Endothelial cell of umbilical vein (primary cell): Measurements from ENCODE around the gene EZH1. TPM values are rescaled to one million over a fixed set of nuclear protein-coding genes. Genes with fewer than 3 reads are reported as not detected.

ENCODE experiments used
- BruUV-seq: library from RNA; stranded (reverse); fragments of 400-500 nt; replicated peaks from 2 replicates; lab custom pipeline; 2021; lab: Mats Ljungman, UMichigan
- CTCF ChIA-PET: fragments of 300-600, 350-600 bp; sonication (Branson Sonifier 250); formaldehyde crosslinking; loops from one replicate; lab custom pipeline; 2021; ENCODE audit warnings: antibody characterized with exemption, inconsistent platforms; lab: Charles Lee
- POLR2A ChIA-PET: fragments of 300-600, 350-600 bp; sonication (Branson Sonifier 250); formaldehyde crosslinking; loops from one replicate; lab custom pipeline; 2021; ENCODE audit warnings: antibody characterized with exemption, inconsistent platforms; lab: Charles Lee
- DNase-seq: peaks from one replicate; pipeline ENCODE4 v3.0.0-alpha.2; 2011; ENCODE audit warnings: low read depth, low spot score
- FAIRE-seq: peaks from 2 replicates; lab custom pipeline; 2011; peaks lifted over from hg19 to GRCh38; lab: Jason Lieb, UNC
- H2AFZ ChIP-seq: 2 replicates; pipeline ENCODE4 v1.6.0; 2012; ENCODE audit warnings: low read depth, low read length, control low read depth, inconsistent platforms
- H3K27ac ChIP-seq: 2 replicates; pipeline ENCODE4 v1.5.1; 2011; ENCODE audit warnings: low read depth, mild to moderate bottlenecking, control low read depth, low read length, moderate library complexity; ENCODE audit not compliant: insufficient read depth
- H3K27me3 ChIP-seq, 2 experiments: 2 replicates each; pipeline versions ENCODE4 v1.6.0 to v1.6.1; 2011; ENCODE audit warnings: low read length in 2 of 2, mixed read lengths in 1 of 2; ENCODE audit not compliant: control insufficient read depth in 2 of 2, insufficient read depth in 2 of 2
- H3K36me3 ChIP-seq, 2 experiments: 2 replicates in 1 of 2; 3 replicates in 1 of 2; pipeline ENCODE4 v1.5.1; 2011; ENCODE audit warnings: low read length in 2 of 2, mild to moderate bottlenecking in 1 of 2, moderate library complexity in 1 of 2; ENCODE audit not compliant: control insufficient read depth in 2 of 2, insufficient read depth in 2 of 2; ENCODE audit errors: extremely low read depth in 1 of 2
- H3K4me1 ChIP-seq: 3 replicates; pipeline ENCODE4 v1.5.1; 2011; ENCODE audit warnings: mild to moderate bottlenecking, low read length; ENCODE audit not compliant: control insufficient read depth, insufficient read depth; ENCODE audit errors: extremely low read depth
- H3K4me2 ChIP-seq: 2 replicates; pipeline ENCODE4 v1.6.1; 2011; ENCODE audit warnings: low read length, control low read depth, mixed read lengths; ENCODE audit not compliant: insufficient read depth
- H3K4me3 ChIP-seq, 3 experiments: fragments of 200-600 bp in 1 of 3; sonication (generic), shearing (Covaris generic) in 1 of 3; replicated peaks in 1 of 3; 2 replicates each; pipeline ENCODE4 v1.5.1; 2011 to 2016; ENCODE audit warnings: control low read depth in 3 of 3, low read length in 3 of 3, mild to moderate bottlenecking in 2 of 3, inconsistent platforms in 1 of 3, low read depth in 1 of 3, moderate library complexity in 1 of 3; ENCODE audit not compliant: insufficient read depth in 1 of 3
- H3K79me2 ChIP-seq: 2 replicates; pipeline ENCODE4 v1.6.0; 2012; ENCODE audit warnings: low read length, inconsistent platforms; ENCODE audit not compliant: control insufficient read depth, insufficient read depth
- H3K9ac ChIP-seq: replicated peaks from 2 replicates; pipeline ENCODE3; 2011; ENCODE audit warnings: low read length, control low read depth; ENCODE audit not compliant: insufficient read depth; ENCODE audit errors: extremely low read depth
- H3K9me1 ChIP-seq: replicated peaks from 3 replicates; pipeline ENCODE4 v1.6.0; 2011; ENCODE audit warnings: mild to moderate bottlenecking, low read length; ENCODE audit not compliant: control insufficient read depth, insufficient read depth; ENCODE audit errors: extremely low read depth
- H3K9me3 ChIP-seq: replicated peaks from 2 replicates; pipeline ENCODE4 v1.5.1; 2012; ENCODE audit warnings: low read length, inconsistent platforms; ENCODE audit not compliant: control insufficient read depth, insufficient read depth
- H4K20me1 ChIP-seq: replicated peaks from 2 replicates; pipeline ENCODE3; 2011; ENCODE audit warnings: mild to moderate bottlenecking, low read length; ENCODE audit not compliant: control insufficient read depth, insufficient read depth; ENCODE audit errors: extremely low read depth
- EZH2 ChIP-seq: IDR thresholded peaks from 2 replicates; pipeline ENCODE4 v1.6.1; 2012; ENCODE audit warnings: borderline replicate concordance, low read depth, mild to moderate bottlenecking, moderate library complexity, low read length, inconsistent platforms; ENCODE audit not compliant: severe bottlenecking
- FOS ChIP-seq: IDR thresholded peaks from 2 replicates; pipeline ENCODE4 v1.6.1; 2011; ENCODE audit warnings: mild to moderate bottlenecking, low read length, moderate library complexity, borderline replicate concordance; ENCODE audit not compliant: insufficient read depth
- GATA2 ChIP-seq: IDR thresholded peaks from 2 replicates; pipeline ENCODE4 v1.7.0; 2011; ENCODE audit warnings: low read depth, mild to moderate bottlenecking, moderate library complexity, mixed read lengths, low read length; ENCODE audit not compliant: insufficient read length, insufficient read depth
- JUN ChIP-seq: IDR thresholded peaks from 2 replicates; pipeline ENCODE4 v1.6.1; 2011; ENCODE audit warnings: borderline replicate concordance, low read depth; ENCODE audit not compliant: insufficient read length, insufficient read depth
- MYC ChIP-seq: IDR thresholded peaks from one replicate; pipeline ENCODE4 v1.6.1; 2011; ENCODE audit warnings: mild to moderate bottlenecking, low read depth, low read length
- POLR2A ChIP-seq: IDR thresholded peaks from 2 replicates; pipeline ENCODE4 v1.6.1; 2012; ENCODE audit warnings: low read depth, mild to moderate bottlenecking, control low read depth, low read length
- POLR2AphosphoS5 ChIP-seq: IDR thresholded peaks from 2 replicates; pipeline ENCODE4 v1.6.1; 2012; ENCODE audit warnings: low read depth, mild to moderate bottlenecking, control low read depth, low read length, moderate library complexity; ENCODE audit not compliant: insufficient read depth
- dilution Hi-C: fragments of 300-500 bp; cut with MboI; formaldehyde crosslinking; loops from one replicate; pipeline ENCODE4 v1.15.0; 2019; ENCODE audit warnings: low sequenced_read_pairs; ENCODE audit not compliant: extremely low pct_ligation_motif_present
- intact Hi-C: fragments of 100-400 bp; cut with micrococcal nuclease; formaldehyde crosslinking; loops from one replicate; pipeline ENCODE4 v1.10.0; 2022
- polyA plus RNA-seq, 4 experiments: library from polyadenylated mRNA; depleted of rRNA in 3 of 4; stranded (reverse) in 3 of 4; unstranded in 1 of 4; fragments of >200 nt; gene quantifications; 2 replicates each; pipeline versions ENCODE4 v1.2.1 to v1.2.3, GENCODE V29; 2011 to 2012; ENCODE audit warnings: missing spikeins in 1 of 4
- total RNA-seq: library from RNA; stranded (reverse); gene quantifications from 2 replicates; pipeline ENCODE4 v1.2.3, GENCODE V29; 2021
- TF ChIP-seq, protein P1 (sequence below), 2 donors: IDR thresholded peaks; 1 replicate in 1 of 2; 2 replicates in 1 of 2; pipeline ENCODE4 v1.5.1; 2011; ENCODE audit warnings: low read length in 2 of 2, mild to moderate bottlenecking in 2 of 2, moderate library complexity in 2 of 2, control low read depth in 1 of 2, inconsistent platforms in 1 of 2, low read depth in 1 of 2; ENCODE audit not compliant: insufficient read depth in 1 of 2; ENCODE audit errors: extremely low read depth in 1 of 2
- TF ChIP-seq, protein P2 (sequence below): IDR thresholded peaks from 2 replicates; pipeline ENCODE4 v1.6.1; 2011; ENCODE audit not compliant: insufficient read depth, insufficient read length

The EZH1 gene
- total and polyA plus RNA-seq, 2 donors (not counting 3 experiments of a cell fraction or from before 2014, with no cell fraction given), result 31.4 to 33.7 TPM

DNA sequence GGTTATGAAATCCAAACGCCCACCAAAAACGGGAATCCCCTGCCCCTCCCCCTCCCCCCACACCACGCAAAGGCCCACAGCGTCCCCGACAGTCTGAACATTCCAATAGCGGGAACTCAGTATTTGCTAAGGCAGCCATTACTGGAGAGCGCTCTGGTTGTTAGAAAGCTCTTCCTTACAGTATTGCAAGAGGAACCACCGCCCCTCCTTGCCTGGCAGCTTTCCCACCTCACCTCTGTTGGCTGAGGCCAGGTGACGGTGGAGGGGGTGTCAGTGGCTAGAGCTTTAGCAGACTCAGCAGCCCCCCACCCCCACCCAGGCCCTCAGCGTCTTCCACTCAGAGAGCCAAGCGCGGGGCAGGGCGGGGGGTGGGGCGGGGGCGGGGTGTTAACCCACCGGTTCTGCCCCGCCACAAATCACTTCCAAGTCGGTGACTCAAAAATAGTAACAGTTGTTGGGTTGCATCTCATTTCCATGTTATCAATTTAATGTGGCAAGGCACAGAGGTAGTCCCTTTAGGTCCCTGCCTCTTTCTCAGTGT is 65.8 kb downstream of the EZH1 start:
- CTCF ChIA-PET, result interaction anchor here (0.7 to 8.3 kb wide), 9 partner anchors 16 to 130 kb away, joined by 3 to 235 read pairs (median 4); partner anchors contain the start of genes PSMC3IP, RETREG3, TUBG1 and TUBG2
- dilution Hi-C loops (no loop called here), intact Hi-C loops (loop anchor here (1.0 to 5.0 kb wide), 3 partner anchors 101 to 357 kb away; partner anchors contain the start of gene WNK4)
- Histone ChIP-seq H3K9me3 (no peaks in the 10 kb centered on the region), H2AFZ (peak overlapping the region; percentile 79), H3K79me2 (no peaks in the 10 kb centered on the region), H3K9me1 (no peaks in the 10 kb centered on the region), H3K4me1 (peaks cover 51% of the 10 kb centered on the region), H3K27me3 (peaks cover 0 to 1% of the 10 kb centered on the region in 2 experiments), H3K4me3 (no peak overlapping the region), H3K27ac (peak overlapping the region; percentile 48), H3K36me3 (no peaks in the 10 kb centered on the region), H3K4me2 (peak overlapping the region; percentile 31), H4K20me1 (no peaks in the 10 kb centered on the region), H3K9ac (peak overlapping the region; percentile 62)
- POLR2A ChIA-PET, result no interaction called here
- BruUV-seq, result no TSS peak
- peak; percentile 44 for FAIRE-seq
- no peak for TF ChIP-seq GATA2
- TF ChIP-seq POLR2A, result no peak
- TF ChIP-seq, protein P1, sequence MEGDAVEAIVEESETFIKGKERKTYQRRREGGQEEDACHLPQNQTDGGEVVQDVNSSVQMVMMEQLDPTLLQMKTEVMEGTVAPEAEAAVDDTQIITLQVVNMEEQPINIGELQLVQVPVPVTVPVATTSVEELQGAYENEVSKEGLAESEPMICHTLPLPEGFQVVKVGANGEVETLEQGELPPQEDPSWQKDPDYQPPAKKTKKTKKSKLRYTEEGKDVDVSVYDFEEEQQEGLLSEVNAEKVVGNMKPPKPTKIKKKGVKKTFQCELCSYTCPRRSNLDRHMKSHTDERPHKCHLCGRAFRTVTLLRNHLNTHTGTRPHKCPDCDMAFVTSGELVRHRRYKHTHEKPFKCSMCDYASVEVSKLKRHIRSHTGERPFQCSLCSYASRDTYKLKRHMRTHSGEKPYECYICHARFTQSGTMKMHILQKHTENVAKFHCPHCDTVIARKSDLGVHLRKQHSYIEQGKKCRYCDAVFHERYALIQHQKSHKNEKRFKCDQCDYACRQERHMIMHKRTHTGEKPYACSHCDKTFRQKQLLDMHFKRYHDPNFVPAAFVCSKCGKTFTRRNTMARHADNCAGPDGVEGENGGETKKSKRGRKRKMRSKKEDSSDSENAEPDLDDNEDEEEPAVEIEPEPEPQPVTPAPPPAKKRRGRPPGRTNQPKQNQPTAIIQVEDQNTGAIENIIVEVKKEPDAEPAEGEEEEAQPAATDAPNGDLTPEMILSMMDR (IDR thresholded peaks at IDR 0.05; ENCODE audit: extremely low read depth in 1 of 2, insufficient read depth in 1 of 2, low read depth in 1 of 2, low read length in 2 of 2), result no peak
- no peak for TF ChIP-seq MYC
- TF ChIP-seq POLR2AphosphoS5, result no peak
- TF ChIP-seq EZH2, result no peak
- no peak for TF ChIP-seq FOS
- TF ChIP-seq, protein P2, sequence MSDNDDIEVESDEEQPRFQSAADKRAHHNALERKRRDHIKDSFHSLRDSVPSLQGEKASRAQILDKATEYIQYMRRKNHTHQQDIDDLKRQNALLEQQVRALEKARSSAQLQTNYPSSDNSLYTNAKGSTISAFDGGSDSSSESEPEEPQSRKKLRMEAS, result no peak
- TF ChIP-seq JUN, result no peak
- DNase-seq, result peak; percentile 28
